HEK293T (cell line): Measurements from ENCODE around the gene PAFAH2.

ENCODE experiments used
- BHLHE40 ChIP-seq: fragments of 450-650 bp; IDR thresholded peaks from 2 replicates; pipeline ENCODE4 v1.6.1; 2016; ENCODE audit warnings: mild to moderate bottlenecking, moderate library complexity, borderline replicate concordance
- ELF4 ChIP-seq: fragments of 450-650 bp; IDR thresholded peaks from 2 replicates; pipeline ENCODE4 v1.6.1; 2017; ENCODE audit warnings: antibody characterized with exemption
- FOXA1 ChIP-seq: fragments of 450-650 bp; IDR thresholded peaks from 2 replicates; pipeline ENCODE4 v1.6.1; 2016; ENCODE audit warnings: mild to moderate bottlenecking
- FOXK2 ChIP-seq: fragments of 450-650 bp; IDR thresholded peaks from 2 replicates; pipeline ENCODE4 v1.6.1; 2016; ENCODE audit warnings: mild to moderate bottlenecking
- FOXM1 ChIP-seq: fragments of 450-650 bp; IDR thresholded peaks from 2 replicates; pipeline ENCODE4 v1.6.1; 2017; ENCODE audit warnings: mild to moderate bottlenecking, borderline replicate concordance
- L3MBTL2 ChIP-seq: fragments of 450-650 bp; conservative IDR thresholded peaks from 2 replicates; pipeline ENCODE4 v1.6.1; 2016; ENCODE audit warnings: mild to moderate bottlenecking
- SP1 ChIP-seq: fragments of 450-650 bp; IDR thresholded peaks from 2 replicates; pipeline ENCODE4 v1.6.1; 2017
- SUZ12 ChIP-seq: fragments of 450-650 bp; IDR thresholded peaks from 2 replicates; pipeline ENCODE4 v1.6.1; 2016; ENCODE audit warnings: mild to moderate bottlenecking

DNA sequence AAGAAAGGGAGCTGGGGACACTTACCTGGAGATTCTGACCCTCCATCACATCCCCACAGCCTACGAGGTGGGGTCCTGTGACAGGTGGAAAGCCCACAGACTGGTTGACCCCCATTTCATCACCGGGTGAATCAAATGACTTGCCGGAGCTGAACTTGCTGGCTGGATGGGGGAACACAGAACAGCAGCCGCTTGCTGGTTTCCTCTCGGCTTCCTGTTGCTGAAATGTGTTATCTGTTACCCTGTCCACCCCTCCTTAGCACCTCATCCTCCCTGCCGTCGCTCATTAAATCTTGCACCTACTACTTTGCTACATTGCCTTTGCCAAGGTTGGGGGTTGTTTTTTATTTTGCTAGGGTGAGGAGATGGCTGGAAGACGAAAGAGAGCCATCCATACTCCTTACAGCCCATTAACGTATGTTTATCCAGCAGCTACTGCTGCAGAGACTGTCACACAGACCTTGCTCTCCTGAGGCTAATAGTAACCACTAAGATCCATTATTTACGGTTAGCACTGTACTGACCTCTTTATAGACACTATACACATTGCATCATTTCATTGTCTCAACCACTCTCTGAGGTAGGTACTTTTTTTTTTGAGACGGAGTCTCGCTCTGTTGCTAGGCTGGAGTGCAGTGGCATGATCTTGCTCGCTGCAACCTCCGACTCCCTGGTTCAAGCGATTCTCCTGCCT lies 7.0 kb downstream of the PAFAH2 start:
- TF ChIP-seq FOXM1 (no peak), BHLHE40 (no peak), FOXK2 (no peak), SP1 (no peak), L3MBTL2 (no peak), FOXA1 (no peak), SUZ12 (no peak), ELF4 (no peak)
